ENCODE results near the gene POLR2C. TPM values are rescaled to one million over a fixed set of nuclear protein-coding genes. Genes with fewer than 3 reads are reported as not detected.

The POLR2C gene
- total and polyA plus RNA-seq, 2 experiments from 2014 or later: 37.6 to 123 TPM

DNA sequence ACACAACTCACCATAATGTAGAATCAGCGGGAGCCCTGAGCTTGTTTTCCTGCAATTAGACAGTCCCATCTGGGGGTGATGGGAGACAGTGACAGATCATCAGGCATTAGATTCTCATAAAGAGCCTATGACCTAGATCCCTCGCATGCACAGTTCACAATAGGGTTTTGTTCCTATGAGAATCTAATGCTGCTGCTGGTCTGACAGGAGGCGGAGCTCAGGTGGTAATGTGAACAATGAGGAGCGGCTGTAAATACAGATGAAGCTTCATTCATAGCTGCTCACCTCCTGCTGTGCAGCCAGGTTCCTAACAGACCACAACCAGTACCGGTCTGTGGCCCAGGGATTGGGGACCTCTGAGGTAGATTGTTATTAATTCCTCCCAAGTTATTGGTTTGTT lies 26.8 kb downstream of the POLR2C start:
- H3K36me3 Mint-ChIP-seq (ENCODE audit: low read depth): no peaks in the 10 kb centered on the region; the same call in 2 of the 3 replicates
- ATAC-seq (no peak), DNase-seq (ENCODE audit: low spot score) (no peak)
- Histone ChIP-seq H3K9me2 (ENCODE audit: insufficient read depth) (no peaks in the 10 kb centered on the region), H3K4me1 (ENCODE audit: insufficient read depth) (peaks cover 14% of the 10 kb centered on the region; the same call in 1 of the 2 replicates), H3K36me3 (ENCODE audit: insufficient read depth) (no peaks in the 10 kb centered on the region), H3K27me3 (ENCODE audit: insufficient read depth) (peaks cover 10% of the 10 kb centered on the region; the same call in 1 of the 2 replicates), H3K79me2 (replicated peaks; ENCODE audit: insufficient read depth) (no peaks in the 10 kb centered on the region), H3F3A (replicated peaks; ENCODE audit: low read depth) (no peaks in the 10 kb centered on the region), H4K20me1 (replicated peaks; ENCODE audit: insufficient read depth) (no peaks in the 10 kb centered on the region), H3K4me3 (no peak overlapping the region), H3K27ac (ENCODE audit: low read depth) (no peak overlapping the region), H3K4me2 (no peak overlapping the region), H2AFZ (no peak overlapping the region)
- TF ChIP-seq ZNF331 (CRISPR knock-in tag; IDR thresholded peaks at IDR 0.05; ENCODE audit: low read depth) (no peak), ZNF114 (CRISPR knock-in tag; IDR thresholded peaks at IDR 0.05) (no peak), JUNB (IDR thresholded peaks at IDR 0.05; ENCODE audit: unreplicated experiment) (no peak), CREB1 (CRISPR knock-in tag; IDR thresholded peaks at IDR 0.05; ENCODE audit: low read depth) (no peak), STAT1 (IDR thresholded peaks at IDR 0.05; ENCODE audit: unreplicated experiment) (no peak), EZH2 (IDR thresholded peaks at IDR 0.05; ENCODE audit: low read depth, unreplicated experiment) (no peak), NANOG (IDR thresholded peaks at IDR 0.05; ENCODE audit: borderline replicate concordance) (no peak), EZH2phosphoT487 (IDR thresholded peaks at IDR 0.05; ENCODE audit: unreplicated experiment) (no peak)
- TF ChIP-seq, protein P1, sequence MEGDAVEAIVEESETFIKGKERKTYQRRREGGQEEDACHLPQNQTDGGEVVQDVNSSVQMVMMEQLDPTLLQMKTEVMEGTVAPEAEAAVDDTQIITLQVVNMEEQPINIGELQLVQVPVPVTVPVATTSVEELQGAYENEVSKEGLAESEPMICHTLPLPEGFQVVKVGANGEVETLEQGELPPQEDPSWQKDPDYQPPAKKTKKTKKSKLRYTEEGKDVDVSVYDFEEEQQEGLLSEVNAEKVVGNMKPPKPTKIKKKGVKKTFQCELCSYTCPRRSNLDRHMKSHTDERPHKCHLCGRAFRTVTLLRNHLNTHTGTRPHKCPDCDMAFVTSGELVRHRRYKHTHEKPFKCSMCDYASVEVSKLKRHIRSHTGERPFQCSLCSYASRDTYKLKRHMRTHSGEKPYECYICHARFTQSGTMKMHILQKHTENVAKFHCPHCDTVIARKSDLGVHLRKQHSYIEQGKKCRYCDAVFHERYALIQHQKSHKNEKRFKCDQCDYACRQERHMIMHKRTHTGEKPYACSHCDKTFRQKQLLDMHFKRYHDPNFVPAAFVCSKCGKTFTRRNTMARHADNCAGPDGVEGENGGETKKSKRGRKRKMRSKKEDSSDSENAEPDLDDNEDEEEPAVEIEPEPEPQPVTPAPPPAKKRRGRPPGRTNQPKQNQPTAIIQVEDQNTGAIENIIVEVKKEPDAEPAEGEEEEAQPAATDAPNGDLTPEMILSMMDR (conservative IDR thresholded peaks at IDR 0.05; ENCODE audit: low read depth in 2 of 2): no peak
- TF ChIP-seq, protein P2, sequence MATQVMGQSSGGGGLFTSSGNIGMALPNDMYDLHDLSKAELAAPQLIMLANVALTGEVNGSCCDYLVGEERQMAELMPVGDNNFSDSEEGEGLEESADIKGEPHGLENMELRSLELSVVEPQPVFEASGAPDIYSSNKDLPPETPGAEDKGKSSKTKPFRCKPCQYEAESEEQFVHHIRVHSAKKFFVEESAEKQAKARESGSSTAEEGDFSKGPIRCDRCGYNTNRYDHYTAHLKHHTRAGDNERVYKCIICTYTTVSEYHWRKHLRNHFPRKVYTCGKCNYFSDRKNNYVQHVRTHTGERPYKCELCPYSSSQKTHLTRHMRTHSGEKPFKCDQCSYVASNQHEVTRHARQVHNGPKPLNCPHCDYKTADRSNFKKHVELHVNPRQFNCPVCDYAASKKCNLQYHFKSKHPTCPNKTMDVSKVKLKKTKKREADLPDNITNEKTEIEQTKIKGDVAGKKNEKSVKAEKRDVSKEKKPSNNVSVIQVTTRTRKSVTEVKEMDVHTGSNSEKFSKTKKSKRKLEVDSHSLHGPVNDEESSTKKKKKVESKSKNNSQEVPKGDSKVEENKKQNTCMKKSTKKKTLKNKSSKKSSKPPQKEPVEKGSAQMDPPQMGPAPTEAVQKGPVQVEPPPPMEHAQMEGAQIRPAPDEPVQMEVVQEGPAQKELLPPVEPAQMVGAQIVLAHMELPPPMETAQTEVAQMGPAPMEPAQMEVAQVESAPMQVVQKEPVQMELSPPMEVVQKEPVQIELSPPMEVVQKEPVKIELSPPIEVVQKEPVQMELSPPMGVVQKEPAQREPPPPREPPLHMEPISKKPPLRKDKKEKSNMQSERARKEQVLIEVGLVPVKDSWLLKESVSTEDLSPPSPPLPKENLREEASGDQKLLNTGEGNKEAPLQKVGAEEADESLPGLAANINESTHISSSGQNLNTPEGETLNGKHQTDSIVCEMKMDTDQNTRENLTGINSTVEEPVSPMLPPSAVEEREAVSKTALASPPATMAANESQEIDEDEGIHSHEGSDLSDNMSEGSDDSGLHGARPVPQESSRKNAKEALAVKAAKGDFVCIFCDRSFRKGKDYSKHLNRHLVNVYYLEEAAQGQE (IDR thresholded peaks at IDR 0.05; ENCODE audit: unreplicated experiment): no peak
- TF ChIP-seq, protein P3, sequence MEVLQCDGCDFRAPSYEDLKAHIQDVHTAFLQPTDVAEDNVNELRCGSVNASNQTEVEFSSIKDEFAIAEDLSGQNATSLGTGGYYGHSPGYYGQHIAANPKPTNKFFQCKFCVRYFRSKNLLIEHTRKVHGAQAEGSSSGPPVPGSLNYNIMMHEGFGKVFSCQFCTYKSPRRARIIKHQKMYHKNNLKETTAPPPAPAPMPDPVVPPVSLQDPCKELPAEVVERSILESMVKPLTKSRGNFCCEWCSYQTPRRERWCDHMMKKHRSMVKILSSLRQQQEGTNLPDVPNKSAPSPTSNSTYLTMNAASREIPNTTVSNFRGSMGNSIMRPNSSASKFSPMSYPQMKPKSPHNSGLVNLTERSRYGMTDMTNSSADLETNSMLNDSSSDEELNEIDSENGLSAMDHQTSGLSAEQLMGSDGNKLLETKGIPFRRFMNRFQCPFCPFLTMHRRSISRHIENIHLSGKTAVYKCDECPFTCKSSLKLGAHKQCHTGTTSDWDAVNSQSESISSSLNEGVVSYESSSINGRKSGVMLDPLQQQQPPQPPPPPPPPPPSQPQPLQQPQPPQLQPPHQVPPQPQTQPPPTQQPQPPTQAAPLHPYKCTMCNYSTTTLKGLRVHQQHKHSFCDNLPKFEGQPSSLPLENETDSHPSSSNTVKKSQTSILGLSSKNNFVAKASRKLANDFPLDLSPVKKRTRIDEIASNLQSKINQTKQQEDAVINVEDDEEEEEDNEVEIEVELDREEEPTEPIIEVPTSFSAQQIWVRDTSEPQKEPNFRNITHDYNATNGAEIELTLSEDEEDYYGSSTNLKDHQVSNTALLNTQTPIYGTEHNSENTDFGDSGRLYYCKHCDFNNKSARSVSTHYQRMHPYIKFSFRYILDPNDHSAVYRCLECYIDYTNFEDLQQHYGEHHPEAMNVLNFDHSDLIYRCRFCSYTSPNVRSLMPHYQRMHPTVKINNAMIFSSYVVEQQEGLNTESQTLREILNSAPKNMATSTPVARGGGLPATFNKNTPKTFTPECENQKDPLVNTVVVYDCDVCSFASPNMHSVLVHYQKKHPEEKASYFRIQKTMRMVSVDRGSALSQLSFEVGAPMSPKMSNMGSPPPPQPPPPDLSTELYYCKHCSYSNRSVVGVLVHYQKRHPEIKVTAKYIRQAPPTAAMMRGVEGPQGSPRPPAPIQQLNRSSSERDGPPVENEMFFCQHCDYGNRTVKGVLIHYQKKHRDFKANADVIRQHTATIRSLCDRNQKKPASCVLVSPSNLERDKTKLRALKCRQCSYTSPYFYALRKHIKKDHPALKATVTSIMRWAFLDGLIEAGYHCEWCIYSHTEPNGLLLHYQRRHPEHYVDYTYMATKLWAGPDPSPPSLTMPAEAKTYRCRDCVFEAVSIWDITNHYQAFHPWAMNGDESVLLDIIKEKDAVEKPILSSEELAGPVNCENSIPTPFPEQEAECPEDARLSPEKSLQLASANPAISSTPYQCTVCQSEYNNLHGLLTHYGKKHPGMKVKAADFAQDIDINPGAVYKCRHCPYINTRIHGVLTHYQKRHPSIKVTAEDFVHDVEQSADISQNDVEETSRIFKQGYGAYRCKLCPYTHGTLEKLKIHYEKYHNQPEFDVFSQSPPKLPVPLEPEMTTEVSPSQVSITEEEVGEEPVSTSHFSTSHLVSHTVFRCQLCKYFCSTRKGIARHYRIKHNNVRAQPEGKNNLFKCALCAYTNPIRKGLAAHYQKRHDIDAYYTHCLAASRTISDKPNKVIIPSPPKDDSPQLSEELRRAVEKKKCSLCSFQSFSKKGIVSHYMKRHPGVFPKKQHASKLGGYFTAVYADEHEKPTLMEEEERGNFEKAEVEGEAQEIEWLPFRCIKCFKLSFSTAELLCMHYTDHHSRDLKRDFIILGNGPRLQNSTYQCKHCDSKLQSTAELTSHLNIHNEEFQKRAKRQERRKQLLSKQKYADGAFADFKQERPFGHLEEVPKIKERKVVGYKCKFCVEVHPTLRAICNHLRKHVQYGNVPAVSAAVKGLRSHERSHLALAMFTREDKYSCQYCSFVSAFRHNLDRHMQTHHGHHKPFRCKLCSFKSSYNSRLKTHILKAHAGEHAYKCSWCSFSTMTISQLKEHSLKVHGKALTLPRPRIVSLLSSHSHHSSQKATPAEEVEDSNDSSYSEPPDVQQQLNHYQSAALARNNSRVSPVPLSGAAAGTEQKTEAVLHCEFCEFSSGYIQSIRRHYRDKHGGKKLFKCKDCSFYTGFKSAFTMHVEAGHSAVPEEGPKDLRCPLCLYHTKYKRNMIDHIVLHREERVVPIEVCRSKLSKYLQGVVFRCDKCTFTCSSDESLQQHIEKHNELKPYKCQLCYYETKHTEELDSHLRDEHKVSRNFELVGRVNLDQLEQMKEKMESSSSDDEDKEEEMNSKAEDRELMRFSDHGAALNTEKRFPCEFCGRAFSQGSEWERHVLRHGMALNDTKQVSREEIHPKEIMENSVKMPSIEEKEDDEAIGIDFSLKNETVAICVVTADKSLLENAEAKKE (CRISPR knock-in tag; IDR thresholded peaks at IDR 0.05): no peak
- no peak overlapping the region for H3K4me3 Mint-ChIP-seq
- H3K27me3 Mint-ChIP-seq (ENCODE audit: insufficient read depth, low read depth, poor library complexity): peaks cover 12% of the 10 kb centered on the region
- H3K4me1 Mint-ChIP-seq: peaks cover 22% of the 10 kb centered on the region
- H3K9me3 Mint-ChIP-seq: peaks cover 14% of the 10 kb centered on the region; the same call in 2 of the 3 replicates
- no peak overlapping the region for H3K27ac Mint-ChIP-seq

All from GM23338 (cell line).